ENCODE data around the gene HIKESHI.
A peak's percentile ranks its signal among the peaks of the same experiment; 100 is the strongest.
"Not testable (repeated sequence)": the region's sequence is repeated elsewhere in the genome, so short reads cannot be mapped to it uniquely, and the experiment has no call there.

HIKESHI gene, protein sequence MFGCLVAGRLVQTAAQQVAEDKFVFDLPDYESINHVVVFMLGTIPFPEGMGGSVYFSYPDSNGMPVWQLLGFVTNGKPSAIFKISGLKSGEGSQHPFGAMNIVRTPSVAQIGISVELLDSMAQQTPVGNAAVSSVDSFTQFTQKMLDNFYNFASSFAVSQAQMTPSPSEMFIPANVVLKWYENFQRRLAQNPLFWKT

DNA sequence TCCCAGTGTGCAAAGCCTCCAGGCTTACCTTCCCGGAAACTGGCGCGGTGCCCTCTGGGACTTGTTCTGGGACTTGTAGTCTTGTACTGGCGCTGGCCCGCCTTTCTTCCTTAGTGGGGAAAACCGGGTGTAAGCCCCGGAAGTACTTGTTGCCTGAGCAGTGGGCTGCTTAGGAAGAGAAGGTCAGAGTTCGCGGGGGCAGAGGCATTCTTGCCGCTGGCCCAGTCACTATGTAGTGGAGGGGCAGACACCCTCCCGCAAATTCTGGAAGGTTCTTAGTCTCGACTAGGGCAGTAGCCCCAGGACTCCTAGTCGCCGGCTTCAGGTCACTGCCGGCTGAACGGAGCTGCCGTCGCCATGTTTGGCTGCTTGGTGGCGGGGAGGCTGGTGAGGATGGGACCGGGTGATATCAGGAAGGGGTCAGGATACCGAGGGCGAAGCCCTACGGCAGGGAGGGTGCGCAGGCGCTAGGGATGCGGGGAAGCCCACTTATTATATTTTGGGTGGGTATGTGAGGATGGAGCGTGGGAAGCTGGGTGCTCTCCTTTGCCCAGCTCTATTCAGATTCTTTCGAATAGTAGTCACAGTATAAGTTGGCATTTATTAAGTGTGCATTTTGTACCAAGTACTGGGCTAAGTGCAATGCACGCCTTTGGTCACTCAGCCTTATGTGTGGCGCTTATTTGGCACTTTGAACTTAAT is at the start of gene HIKESHI:
HIKESHI (plus strand) TSS at position 149 of the 702 bp plus-strand sequence; CDS start at position 358, 209 bp downstream.
- peak; percentile 96 for DNase-seq

DNA sequence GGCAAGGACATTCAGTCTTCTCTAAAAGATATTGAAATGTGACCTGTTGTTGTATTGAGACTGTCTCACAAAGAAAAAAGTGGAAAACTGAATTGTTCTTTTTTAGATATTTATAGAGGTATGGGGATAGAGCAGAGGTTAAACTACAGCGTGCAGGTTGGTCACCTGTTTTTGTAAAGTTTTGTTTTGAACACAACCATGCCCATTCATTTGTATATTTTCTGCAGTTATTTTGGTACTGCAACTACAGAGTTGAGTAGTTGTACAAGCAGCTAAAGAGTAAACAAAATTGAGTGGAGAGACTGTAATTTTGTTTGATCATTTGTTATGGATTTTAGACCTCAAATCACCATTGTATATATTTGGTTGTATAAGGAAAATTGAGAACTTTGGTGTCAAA is 46.1 kb upstream of the HIKESHI start:
- no peak for DNase-seq

DNA sequence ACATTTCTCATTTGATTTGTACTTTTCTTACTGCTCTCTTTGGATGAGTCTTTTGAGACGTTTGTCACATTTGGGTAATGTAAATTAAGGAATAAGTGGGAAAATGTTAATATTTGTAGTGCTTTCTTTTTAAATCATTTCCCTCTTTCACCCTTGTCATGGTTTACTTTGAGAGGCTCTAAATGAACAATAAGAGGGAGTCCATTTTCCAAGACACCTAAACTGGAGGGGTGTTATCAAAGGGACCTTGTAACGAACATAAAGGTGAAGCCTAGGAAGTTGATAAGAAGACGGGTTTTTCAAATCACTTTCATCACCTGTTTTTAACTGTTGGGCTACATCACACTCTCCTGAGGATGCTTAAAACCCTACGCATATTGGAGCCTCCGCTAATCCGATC is 45.4 kb upstream of the HIKESHI start:
- DNase-seq = no peak

DNA sequence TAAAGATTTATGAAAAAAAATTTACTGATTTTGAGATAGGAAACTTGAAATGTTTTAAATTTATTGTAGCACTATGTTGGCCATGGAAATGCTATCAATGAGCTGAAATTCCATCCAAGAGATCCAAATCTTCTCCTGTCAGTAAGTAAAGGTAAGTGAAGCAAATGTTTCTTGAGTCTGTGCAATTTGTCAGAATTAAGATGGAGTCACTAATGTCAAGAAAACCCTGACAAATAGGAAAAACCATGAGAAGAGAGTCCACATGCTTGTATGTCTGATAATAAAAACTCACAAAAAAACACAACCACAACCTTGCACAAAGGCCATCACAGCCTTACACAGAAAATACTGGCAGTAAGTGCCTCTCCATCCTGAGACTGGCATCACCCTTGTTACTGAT is 44.6 kb upstream of the HIKESHI start:
- DNase-seq = no peak

DNA sequence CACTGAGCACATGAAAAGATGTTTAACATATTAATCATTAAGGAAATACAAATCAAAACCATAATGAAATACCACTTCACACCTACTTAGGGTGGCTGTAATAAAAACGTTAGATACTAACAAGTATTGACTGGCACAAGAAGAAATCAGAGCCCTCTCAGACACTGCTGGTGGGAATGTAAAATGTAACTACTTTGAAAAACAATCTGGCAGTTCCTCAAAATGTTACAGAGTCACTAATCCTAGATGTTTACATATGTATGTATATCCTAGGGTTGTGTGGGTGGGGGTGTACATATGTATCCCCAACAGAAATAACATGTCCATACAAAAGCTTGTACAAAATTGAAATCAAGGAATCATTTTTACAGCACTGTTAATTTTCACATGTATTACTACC is 42.3 kb upstream of the HIKESHI start:
- DNase-seq = no peak

DNA sequence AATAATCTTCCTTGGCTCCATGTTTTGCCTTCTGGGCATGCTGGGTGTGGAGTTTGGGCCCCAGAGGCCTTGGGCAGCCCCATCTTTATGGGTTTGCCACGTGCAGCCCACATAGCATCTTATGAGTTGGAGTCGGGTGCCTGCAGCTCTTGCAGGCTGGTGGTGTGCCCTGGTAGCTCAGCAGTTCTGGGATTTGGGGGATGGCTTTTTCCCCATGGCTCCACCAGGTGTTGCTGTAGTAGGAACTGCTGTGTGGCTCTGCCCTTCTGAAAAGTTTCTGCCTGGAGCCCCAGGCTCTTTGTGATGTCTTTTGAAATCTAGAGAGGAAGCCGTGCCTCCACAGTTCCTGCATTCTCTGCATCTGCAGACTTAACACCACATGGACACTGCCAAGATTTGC is 40.7 kb upstream of the HIKESHI start:
- no peak for DNase-seq

DNA sequence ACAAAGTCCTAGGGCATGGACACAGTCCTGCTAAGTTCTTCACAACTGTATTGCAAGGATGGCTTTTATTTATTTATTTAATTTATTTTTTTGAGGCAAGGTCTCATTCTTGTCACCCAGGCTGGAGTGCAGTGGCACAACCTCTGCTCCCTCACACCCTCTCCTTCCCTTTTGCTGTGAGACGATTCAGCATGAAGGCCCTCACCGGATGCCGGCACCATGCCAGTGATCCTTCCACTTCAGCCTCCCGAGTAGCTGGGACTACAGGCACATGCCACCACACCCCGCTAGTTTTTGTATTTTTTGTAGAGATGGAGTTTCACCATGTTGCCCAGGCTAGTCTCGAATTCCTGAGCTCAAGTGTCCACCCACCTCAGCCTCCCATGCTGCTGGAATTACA is 39.7 kb upstream of the HIKESHI start:
- no peak for DNase-seq

DNA sequence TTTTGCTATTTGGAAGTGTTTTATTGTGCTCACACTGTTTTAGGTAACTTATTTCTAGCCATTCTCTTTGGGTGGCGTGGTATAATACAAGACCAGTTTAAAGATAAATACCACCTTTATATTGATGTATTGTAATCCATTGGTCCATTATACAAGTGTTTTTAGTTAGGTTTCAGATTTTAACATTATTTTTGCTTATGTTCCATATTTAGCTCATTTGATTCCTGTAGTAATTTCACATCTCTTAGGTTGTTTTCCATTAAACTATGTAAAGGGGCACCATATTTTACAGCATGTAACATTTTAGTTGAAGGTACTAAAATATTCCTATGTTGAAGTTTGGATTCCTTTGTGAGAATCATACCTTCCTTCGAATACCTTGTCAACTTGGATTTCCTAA is 37.4 kb upstream of the HIKESHI start:
- no peak for DNase-seq

DNA sequence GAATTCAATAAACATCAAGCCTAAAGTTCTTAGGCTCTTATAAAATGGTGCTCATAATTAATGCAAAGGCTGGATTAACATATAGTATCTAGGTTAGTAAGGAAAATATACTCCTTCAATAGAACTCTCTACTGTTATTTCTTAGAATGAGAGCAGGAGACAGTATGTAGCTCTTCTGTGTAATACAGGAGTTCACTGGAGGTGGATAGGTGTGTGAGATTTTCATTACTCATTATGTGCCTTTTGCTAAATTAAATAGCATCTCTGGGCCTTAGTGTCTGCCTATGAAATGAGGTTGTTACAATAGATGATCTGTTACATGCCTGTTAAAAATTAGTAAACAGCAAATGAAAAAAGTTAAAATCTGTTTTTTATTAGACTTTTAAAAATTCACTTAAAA is 36.8 kb upstream of the HIKESHI start:
- DNase-seq = no peak

DNA sequence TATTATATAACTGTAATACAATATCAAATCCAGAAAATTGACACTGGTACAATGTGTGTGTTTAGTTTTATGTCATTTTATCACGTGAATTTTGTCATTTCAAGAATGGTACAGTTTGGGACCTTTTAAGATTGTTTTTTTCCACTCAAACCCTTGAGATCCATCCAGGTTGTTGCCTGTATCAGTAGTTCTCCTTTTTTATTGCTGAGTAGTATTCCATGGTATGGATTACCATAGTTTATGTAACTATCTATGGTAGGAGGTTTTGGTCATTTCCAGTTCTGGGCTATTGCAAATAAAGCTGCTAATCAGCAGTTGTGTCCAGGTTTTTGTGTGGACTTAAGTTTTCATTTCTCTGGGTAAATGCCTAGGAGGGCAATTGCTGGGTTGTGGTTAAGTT is 32.4 kb upstream of the HIKESHI start:
- DNase-seq = no peak

DNA sequence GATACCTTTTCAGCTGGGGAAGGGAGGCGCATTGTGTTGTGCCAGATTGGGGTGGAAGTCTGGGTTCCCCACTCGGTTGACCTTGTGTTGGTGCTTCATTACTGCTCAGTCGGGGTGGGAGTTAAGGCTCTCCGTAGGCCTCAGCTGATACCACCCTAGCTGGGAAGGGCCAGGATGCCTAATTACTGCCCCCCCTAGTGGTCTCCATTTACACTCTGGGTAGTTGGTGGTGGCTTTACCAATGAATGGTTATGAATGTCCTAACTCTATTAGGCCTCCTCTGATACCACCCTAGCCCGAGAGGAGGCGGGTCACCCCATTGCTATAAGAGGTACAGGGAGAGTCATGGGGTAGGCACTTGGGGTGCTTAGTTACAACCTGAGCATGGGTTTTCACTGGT is 27.5 kb upstream of the HIKESHI start:
- DNase-seq = no peak

DNA sequence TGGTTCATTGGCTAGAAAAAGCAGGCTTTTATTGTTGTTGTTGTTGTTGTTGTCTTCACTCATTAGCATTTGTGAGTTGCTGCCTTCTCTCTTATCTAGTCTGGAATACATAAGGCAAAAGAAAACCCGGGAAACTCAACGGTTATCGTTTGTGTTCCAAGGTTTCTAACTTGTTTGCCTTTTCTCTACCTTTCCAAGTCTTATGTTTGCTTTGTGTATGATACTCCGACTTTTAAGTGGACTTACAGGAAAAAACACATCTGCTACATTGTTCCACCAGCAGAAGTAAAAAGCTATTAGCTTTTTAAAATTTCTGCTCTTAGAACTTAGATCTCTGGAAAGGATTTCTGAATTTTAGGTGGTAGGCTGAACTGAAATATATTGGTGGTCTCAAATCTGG is 27.0 kb upstream of the HIKESHI start:
- DNase-seq = no peak

DNA sequence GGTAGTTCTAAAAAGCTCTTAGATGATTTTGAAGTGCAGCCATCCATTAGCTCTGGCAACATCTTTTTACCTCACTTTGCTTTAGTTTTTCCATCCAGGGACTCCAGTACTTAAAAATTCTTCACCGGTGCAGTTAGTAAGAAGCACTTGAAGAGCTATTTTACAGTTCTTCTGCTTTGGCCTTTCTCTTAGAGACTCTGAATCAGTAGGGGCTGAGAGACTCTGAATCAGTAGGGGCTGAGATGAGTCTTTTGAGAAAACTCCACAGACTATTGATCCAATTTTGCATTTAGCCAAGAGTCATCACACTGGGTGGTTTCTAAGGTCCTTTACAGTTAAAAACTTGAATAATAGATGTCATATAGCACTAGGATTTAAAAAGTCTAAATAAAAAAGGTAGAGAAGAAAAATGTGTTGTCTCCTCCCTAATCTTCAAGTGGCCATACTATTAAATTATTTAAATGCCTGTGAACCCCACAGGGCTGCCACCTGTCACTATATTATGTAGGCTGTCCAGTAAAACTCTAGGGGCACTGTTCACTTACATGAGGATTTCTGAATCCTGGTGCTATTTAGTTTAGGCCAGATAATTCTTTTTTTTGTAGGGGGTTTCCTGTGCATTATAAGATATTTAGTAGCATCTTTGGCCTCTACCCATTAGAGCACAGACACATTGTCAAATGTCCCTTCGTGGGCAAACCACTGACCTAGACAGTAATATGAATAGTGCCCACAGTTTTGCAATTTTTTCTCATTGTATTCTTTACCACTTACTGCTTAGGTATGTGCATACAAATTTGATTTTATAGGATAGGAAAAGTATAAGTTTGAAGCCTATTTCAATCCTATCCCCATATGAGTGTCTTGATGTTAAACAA is 26.3 kb upstream of the HIKESHI start:
- DNase-seq = no peak

DNA sequence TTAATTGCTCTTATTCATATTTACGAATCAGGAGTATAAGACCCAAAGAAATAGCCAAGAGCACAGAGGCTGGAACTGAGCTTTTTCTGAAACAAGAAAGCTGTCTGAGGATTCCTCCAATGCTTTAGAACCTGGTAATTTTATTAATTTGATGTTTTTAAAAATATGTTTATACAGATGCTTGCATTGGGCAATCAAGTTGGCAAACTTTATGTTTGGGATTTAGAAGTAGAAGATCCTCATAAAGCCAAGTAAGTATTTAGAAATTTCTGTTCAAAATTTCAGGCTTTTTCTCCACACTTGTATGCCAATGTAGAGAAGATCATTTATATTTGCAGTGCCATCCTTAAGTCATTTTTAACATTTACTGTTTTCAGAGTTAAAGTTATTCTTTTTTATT is 24.3 kb upstream of the HIKESHI start:
- no peak for DNase-seq

DNA sequence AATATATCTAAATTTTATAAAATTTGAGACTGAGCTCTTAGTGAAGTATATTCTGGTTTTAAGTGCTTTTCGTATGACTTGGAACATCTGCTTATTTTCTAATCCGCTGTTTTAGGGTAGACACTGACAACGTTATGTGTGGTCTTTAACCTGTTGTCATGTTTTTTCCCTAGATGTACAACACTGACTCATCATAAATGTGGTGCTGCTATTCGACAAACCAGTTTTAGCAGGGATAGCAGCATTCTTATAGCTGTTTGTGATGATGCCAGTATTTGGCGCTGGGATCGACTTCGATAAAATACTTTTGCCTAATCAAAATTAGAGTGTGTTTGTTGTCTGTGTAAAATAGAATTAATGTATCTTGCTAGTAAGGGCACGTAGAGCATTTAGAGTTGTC is 23.8 kb upstream of the HIKESHI start:
- no peak for DNase-seq

DNA sequence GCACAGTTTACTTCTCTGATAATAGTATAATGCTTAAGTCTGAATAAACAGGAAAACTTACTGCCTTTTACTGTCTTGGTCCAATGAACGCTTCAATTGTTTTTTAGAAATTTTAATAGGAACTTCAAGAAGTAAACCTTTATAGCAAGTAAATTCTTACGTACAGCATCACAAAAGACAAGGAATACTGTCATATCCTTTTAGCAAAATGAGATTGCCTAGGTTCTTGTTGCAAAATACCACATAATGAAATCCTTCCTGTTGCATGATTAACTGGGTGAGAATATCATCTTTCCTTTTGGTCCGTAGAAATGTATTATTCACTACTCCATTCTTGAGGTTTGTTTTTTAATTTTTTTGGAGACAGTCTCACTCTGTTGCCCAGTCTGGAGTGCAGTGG is 22.3 kb upstream of the HIKESHI start:
- DNase-seq = no peak

DNA sequence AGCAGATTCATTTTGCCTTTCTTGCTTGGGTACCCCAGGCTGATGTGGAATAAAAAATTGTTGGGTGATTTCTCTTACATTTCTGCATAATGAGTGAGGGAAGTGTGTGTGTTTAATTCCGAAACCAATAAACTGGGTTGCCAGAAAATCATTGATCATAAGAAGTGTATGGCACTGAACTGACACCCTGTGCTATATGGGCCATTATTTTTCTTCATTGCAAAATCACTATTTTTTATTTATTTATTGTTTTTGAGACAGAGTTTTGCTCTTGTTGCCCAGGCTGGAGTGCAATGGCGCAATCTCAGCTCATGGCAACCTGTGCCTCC is 14.6 kb upstream of the HIKESHI start:
- no peak for DNase-seq

DNA sequence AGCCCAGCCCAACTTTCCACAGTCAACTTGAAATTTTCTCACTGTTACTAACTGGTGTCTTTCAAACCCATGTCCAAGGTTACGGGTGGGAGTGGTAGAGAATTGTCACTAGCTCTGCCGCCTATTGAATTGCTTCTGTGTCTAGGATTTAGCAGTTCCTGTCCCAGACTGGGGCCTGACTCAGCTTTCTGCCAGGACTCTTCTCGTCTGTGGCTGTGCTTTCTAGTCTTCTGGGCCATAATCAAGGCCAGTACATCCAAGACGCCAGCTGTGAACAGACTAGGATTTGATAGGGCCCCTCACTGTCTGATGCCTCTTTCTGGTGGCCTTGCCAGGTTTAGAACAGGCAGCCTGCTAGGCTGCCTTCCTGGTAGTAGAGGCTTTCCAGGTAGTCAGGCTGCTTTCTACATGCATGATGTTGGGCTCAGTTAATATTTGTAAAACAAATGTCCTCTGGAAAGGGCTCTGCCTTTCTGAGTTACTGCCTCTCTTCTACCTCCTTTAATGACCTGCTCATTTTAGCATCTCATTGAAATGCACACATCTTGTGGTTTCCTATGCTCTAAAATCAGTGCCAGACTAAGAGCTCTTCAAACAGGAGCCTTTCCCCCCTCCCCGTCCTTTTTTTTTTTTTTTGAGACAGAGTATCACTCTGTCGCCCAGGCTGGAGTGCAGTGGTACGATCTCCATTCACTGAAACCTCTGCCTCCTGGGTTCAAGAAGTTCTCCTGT is 13.1 kb upstream of the HIKESHI start:
- DNase-seq = no peak

DNA sequence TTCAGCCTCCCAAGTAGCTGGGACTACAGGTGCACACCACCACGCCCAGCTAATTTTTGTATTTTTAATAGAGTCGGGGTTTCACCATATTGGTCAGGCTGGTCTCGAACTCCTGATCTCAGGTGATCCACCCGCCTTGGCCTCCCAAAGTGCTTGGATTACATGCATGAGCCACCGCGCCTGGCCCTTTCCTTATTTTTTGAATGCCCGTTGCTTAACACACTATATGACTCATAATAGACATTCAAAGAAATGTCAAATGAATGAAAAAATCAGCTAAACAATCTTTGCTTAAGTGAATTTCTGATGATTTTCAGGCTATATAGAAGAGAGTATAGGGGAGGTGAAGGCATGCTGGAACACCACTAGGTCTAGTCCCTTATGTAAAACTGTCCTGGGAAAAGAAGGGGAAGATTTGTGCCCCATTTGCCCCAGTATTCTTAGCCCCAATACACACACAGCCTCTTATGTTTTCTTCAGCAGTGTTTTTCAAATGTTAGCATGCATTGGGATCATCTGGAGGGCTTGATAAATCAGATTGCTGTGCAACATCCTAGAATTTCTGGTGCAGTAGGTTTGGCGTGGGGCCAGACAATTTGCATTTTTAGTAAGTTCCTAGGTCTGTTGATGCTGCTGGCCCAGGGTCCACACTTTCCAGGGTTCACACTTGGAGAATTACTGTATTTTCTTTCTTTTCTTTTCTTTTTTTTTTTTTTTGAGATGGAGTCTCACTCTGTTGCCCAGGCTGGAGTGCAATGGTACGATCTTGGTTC is 12.3 kb upstream of the HIKESHI start:
- not testable (repeated sequence) for DNase-seq

DNA sequence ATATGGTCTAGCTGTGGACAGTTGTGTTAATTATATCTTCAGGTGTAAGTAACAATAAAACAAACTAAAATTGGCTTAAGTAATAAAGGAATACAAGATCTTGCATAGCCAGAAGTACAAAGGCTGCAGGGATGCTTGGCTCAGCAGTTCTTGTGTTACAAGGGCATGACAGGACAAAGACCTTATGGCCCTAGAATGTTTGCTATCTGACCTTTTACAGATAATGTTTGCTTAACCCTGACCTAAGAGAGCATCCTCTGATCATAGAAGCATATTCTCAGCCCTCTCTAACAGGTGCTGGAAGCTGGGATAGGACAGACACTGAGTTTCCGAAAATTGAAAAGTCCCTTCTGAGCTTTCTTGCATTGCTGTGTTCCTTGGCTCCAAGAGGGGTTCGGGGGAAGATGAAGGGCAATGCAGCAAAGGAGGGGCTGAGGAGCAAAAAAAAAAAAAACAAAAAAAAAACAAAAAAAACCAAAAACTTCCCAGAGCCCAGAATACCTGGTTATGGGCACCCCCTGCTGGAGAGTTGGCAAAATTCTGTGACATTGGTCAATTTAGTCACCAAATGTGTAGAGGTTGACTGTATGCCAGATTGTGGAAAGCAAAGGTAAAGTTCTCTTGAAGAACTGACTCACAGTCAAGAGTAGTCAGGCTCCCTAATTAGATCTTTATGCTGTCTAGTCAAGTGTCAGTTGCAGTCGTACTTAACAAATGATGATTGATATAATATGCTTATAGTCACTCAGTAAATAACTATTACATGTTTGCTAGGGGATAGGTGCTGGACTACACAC is 10.4 kb upstream of the HIKESHI start:
- DNase-seq = no peak

DNA sequence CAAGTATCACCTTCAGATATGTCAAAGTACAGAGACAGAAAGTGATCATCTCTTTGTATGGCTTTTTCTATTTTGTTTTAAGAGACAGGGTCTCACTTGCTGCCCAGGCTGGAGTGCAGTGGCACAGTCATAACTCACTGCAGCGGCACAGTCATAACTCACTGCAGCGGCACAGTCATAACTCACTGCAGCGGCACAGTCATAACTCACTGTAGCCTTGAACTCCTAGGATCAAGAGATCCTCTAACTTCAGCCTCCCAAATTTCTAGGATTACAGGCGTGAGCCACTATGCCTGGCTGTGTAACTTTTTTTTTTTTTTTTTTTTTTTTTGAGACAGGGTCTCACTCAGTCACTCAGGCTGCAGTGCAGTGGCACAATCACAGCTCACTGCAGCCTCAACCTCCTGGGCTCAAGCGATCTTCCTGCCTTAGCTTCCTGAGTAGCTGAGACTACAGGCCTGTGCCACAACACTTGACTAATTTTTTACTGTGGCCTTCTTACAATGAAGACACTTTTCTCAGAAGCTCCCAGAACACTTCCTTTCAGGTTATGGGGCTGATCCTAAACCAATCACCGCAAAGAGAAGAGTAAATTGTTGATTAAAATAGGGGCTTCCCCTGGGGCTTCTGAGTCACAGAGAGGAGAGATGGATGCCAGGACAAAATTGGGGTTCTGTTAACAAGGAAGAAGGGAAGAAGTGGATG is 9.0 kb upstream of the HIKESHI start:
- DNase-seq = no peak
